Astrocyte of the cerebellum (primary cell): ENCODE results near the gene MYL4.

ENCODE experiments used
- DNase-seq: peaks from one replicate; pipeline ENCODE4 v3.0.0-alpha.2; 2011; ENCODE audit warnings: low read depth
- H3K4me3 ChIP-seq: 2 replicates; pipeline ENCODE4 v1.5.1; 2011; ENCODE audit warnings: mild to moderate bottlenecking, low read depth, low read length, moderate library complexity
- in situ Hi-C: cut with HindIII; loops from 2 replicates; pipeline ENCODE4 v1.10.0; 2017; ENCODE audit warnings: low sequenced_read_pairs
- TF ChIP-seq, protein P1 (sequence below): IDR thresholded peaks from 2 replicates; pipeline ENCODE4 v1.5.1; 2012; ENCODE audit warnings: low read length, low read depth, moderate library complexity, mild to moderate bottlenecking; ENCODE audit errors: missing control alignments

Gene MYL4

DNA sequence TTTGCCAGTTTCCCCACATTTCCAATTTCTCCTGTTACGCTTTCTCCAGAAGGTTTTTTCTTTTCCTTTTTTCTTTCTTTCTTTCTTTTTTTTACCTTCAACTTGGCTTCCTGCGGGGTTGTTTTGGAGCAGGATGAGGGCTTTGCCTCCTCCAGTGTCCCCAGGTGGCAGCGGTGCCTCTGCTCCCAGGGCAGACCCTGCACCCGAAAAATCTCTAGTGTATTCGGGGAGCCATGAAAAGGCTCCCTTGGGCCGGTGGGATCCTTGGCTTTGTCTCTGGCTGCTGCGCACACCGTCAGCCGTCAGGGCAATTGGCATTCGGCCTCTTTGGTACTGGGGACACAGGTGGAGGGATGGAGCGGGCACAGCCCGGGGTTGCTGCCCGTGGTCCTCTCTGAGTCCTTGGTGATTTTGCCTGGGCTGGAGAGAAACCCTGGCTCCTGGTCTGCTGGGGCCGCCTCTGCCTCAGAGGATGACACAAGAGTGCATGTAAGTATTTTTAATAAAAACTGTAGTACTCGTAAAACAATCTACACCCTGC is 45.3 kb downstream of the MYL4 start:
- DNase-seq, result no peak
- peak overlapping the region; percentile 57 for H3K4me3 ChIP-seq
- in situ Hi-C loops, result no loop called here
- TF ChIP-seq, protein P1, sequence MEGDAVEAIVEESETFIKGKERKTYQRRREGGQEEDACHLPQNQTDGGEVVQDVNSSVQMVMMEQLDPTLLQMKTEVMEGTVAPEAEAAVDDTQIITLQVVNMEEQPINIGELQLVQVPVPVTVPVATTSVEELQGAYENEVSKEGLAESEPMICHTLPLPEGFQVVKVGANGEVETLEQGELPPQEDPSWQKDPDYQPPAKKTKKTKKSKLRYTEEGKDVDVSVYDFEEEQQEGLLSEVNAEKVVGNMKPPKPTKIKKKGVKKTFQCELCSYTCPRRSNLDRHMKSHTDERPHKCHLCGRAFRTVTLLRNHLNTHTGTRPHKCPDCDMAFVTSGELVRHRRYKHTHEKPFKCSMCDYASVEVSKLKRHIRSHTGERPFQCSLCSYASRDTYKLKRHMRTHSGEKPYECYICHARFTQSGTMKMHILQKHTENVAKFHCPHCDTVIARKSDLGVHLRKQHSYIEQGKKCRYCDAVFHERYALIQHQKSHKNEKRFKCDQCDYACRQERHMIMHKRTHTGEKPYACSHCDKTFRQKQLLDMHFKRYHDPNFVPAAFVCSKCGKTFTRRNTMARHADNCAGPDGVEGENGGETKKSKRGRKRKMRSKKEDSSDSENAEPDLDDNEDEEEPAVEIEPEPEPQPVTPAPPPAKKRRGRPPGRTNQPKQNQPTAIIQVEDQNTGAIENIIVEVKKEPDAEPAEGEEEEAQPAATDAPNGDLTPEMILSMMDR, result no peak

DNA sequence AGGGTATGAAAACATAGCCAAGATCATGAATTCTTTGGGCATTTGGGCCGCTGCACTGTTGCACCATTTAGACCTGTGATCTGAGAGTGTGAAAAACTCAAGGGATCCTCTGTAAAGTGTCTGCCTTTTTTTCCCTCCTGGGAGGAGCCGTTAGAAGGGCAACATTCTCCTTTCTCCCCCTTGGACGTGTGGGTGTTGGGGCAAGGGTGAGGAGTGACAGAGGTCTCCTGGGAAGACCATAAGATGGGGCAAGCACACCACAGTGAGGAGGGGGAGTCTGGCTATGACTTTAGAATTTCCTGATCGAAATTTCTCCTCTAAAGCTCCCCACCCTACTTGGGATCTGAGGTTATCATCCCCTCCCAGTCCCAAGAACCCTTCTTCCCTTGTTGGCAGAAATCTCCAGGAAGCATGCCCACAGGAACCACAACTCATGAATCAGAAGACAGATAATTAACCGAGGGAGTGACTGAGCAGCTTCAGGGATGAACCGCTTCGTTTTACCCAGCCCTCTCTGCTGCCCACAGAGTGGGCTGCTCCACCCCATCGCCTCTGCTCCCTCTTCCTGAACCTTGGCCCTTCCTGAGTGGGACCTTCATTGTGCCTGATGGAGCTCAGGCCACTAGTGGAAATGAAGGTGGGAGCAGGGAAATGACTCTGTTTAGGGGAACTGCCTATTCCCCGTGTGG is 48.6 kb downstream of the MYL4 start:
- TF ChIP-seq, protein P1, result no peak
- in situ Hi-C loops, result no loop called here
- peak; percentile 77 for DNase-seq
- no peak overlapping the region for H3K4me3 ChIP-seq

DNA sequence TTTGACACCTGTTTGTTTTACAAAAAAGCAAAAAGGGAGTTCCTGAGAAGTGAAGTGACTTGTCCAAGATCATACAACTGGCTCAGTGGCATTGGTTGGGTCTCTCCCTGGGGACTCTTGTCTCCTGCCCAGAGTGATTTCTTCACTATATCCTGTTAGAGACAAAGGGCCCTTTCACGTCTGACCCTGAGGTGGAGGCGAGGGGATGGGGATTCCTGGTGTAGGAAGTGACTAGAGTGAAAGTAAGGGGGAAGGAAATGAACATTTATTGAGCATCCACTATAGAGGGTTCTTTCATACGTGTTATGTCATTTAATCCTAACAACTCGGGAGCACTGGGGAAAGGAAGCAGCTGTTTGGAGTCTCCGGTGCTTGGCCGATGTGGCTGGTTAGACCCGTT is 53.4 kb downstream of the MYL4 start:
- TF ChIP-seq, protein P1, result no peak
- H3K4me3 ChIP-seq, result no peak overlapping the region
- no peak for DNase-seq
- in situ Hi-C loops, result no loop called here

DNA sequence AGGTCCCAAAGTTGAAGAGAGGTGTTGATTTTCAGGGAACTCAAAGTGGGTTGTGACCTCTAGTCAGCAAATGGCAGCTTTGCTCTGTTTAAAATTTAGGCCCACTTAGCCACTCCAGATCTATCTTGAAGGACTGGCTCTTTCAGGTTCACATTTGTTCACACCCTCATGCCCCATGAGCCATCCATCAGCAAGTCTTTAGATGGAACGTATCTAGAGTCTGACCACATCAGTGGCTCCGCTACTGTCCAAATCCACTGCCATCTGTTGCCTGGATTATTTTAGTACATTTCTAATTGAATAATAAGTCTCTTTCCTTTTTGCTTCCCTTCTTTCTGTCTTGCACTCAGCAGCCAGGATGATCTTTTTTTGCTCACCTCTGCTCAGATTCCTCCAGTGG is 55.0 kb downstream of the MYL4 start:
- TF ChIP-seq, protein P1, result no peak
- in situ Hi-C loops, result no loop called here
- no peak for DNase-seq
- H3K4me3 ChIP-seq, result no peak overlapping the region

DNA sequence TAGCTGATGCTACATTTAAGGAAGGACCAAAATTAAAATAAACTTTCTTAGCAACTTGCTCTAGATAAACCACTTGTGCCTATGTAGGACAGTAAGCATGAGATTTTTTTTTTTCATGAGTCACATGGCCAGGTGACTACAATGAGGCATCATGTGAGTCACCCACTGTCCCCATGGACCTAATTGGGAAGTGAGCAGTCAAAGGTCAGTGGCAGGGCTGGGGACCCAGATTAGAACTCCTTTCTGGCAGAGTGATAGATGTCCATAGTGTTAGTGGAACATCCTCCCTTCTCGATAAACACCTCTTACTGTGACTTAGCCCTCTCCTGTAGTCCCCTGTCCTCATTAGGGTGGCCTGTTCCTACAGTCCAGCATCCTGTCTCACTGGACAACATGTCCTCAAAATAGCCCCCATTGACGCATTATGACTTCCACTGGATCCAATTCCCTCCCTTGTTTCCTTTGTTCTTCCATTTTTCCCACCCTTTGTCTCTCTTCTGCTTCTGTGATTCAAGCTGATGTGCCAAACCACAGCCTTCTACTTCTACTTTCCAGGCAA is 56.9 kb downstream of the MYL4 start:
- in situ Hi-C loops, result no loop called here
- DNase-seq, result peak; percentile 96
- TF ChIP-seq, protein P1, result no peak
- no peak overlapping the region for H3K4me3 ChIP-seq

DNA sequence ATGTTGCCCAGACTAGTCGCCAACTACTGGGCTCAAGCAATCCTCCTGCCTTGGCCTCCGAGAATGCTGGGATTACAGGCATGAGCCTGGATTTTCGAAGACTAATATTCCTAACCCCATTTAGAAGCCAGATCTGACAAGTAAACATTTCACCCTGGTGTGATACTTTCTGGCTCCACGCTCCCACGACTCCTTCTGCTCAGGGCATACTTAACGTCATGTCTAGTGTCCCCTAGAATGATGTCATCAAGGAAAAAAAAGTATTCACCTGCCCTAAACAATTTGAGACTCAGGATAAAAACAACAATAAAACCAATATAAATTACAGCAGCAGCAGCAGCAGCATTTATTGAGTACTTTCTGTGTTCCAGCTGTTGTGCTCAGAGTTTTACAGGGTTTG is 57.6 kb downstream of the MYL4 start:
- TF ChIP-seq, protein P1, result no peak
- H3K4me3 ChIP-seq, result no peak overlapping the region
- in situ Hi-C loops, result no loop called here
- DNase-seq, result no peak
